Kidney epithelial cell (primary cell): Measurements from ENCODE around the gene FNDC1. TPM values are rescaled to one million over a fixed set of nuclear protein-coding genes. Genes with fewer than 3 reads are reported as not detected.

ENCODE experiments used
- DNase-seq: peaks from one replicate; pipeline ENCODE4 v3.0.0-alpha.2; 2010; ENCODE audit warnings: low read depth
- H3K27me3 ChIP-seq: 2 replicates; pipeline ENCODE4 v1.6.0; 2011; ENCODE audit warnings: low read length; ENCODE audit not compliant: control insufficient read depth, insufficient read depth
- H3K36me3 ChIP-seq: 2 replicates; pipeline ENCODE4 v1.5.1; 2011; ENCODE audit warnings: low read length; ENCODE audit not compliant: control insufficient read depth, insufficient read depth
- H3K4me3 ChIP-seq: 2 replicates; pipeline ENCODE4 v1.5.1; 2011; ENCODE audit warnings: low read depth, mild to moderate bottlenecking, control low read depth, low read length
- CTCF ChIP-seq: IDR thresholded peaks from 2 replicates; pipeline ENCODE4 v1.5.1; 2011; ENCODE audit warnings: mild to moderate bottlenecking, moderate library complexity, low read length, control low read depth, inconsistent platforms; ENCODE audit not compliant: insufficient read depth, poor library complexity, severe bottlenecking
- total RNA-seq: library from RNA; depleted of rRNA; stranded (reverse); fragments of >200 nt; gene quantifications from 2 replicates; pipeline ENCODE4 v1.2.3, GENCODE V29; 2015

Gene FNDC1
- total RNA-seq, 1 donor from 2014 or later = 1.0 TPM

- Histone ChIP-seq H3K36me3 (no peaks in the 10 kb centered on the region), H3K4me3 (no peak overlapping the region), H3K27me3 (no peaks in the 10 kb centered on the region)
- no peak for DNase-seq
- no peak for TF ChIP-seq CTCF
Observed at GRCh38 chr6:159301277-159301676, 132.1 kb downstream of the FNDC1 start.

- TF ChIP-seq CTCF = no peak
- Histone ChIP-seq H3K36me3 (no peaks in the 10 kb centered on the region), H3K27me3 (no peaks in the 10 kb centered on the region), H3K4me3 (no peak overlapping the region)
- no peak for DNase-seq
Observed at GRCh38 chr6:159301810-159302593, 132.8 kb downstream of the FNDC1 start.

GRCh38 chr6:159302594-159302992, 133.4 kb downstream of the FNDC1 start:
- no peaks in the 10 kb centered on the region for H3K27me3 ChIP-seq
- no peaks in the 10 kb centered on the region for H3K36me3 ChIP-seq
- H3K4me3 ChIP-seq = no peak overlapping the region
- no peak for DNase-seq
- no peak for TF ChIP-seq CTCF

GRCh38 chr6:159303159-159303558, 134.0 kb downstream of the FNDC1 start:
- no peak for TF ChIP-seq CTCF
- Histone ChIP-seq H3K4me3 (no peak overlapping the region), H3K36me3 (no peaks in the 10 kb centered on the region), H3K27me3 (no peaks in the 10 kb centered on the region)
- no peak for DNase-seq

GRCh38 chr6:159303784-159304183, 134.6 kb downstream of the FNDC1 start:
- Histone ChIP-seq H3K4me3 (no peak overlapping the region), H3K36me3 (no peaks in the 10 kb centered on the region), H3K27me3 (no peaks in the 10 kb centered on the region)
- no peak for TF ChIP-seq CTCF
- DNase-seq = no peak

GRCh38 chr6:159304641-159305040, 135.4 kb downstream of the FNDC1 start:
- no peaks in the 10 kb centered on the region for H3K27me3 ChIP-seq
- H3K36me3 ChIP-seq = no peaks in the 10 kb centered on the region
- H3K4me3 ChIP-seq = no peak overlapping the region
- DNase-seq = no peak
- no peak for TF ChIP-seq CTCF
